Measurements from ENCODE around the gene FLYWCH2. TPM values are rescaled to one million over a fixed set of nuclear protein-coding genes. Genes with fewer than 3 reads are reported as not detected.

Gene FLYWCH2
- total and polyA plus RNA-seq, 9 of the 15 experiments (the other 6 are each of a cell fraction or from before 2014, with no cell fraction given) = 0.70 to 55.5 (median 7.6) TPM

DNA sequence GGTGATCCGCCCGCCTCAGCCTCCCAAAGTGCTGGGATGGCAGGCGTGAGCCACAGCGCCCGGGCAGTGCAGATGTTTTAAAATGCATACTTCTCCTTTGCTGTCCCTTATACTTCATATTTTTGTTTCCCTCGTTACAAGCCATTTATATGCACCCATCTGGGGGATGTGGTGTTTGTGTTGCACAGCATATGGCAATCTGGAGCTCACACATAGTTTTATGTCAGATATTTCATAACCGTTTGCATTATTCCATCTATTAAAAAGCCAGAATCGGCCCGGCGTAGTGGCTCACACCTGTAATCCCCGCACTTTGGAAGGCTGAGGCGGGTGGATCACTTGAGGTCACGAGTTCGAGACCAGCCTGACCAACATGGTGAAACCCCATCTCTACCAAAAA, 40.5 kb downstream of the FLYWCH2 start:
- intact Hi-C loops (cut with micrococcal nuclease) (no loop called here), in situ Hi-C loops (cut with MboI) (no loop called here)
- no peaks in the 10 kb centered on the region for H3K27me3 ChIP-seq (ENCODE audit: control insufficient read depth in 2 of 2, insufficient read depth in 2 of 2, low read length in 2 of 2)
- no peak for ATAC-seq
- H3K79me2 ChIP-seq (ENCODE audit: control insufficient read depth, insufficient read depth, low read length) = no peaks in the 10 kb centered on the region
- POLR2A ChIA-PET = interaction anchor here (0.6 kb wide), 1 partner anchor 85 kb away, joined by 5 read pairs; no protein-coding TSS in a partner anchor
- WGBS (ENCODE audit: insufficient coverage, low coverage, missing lambda C conversion rate) = 93% methylated on average over 14 of the region's 14 CpGs
- peaks cover 26% of the 10 kb centered on the region; the same call in 1 of the 3 replicates for H3K36me3 ChIP-seq (ENCODE audit: control insufficient read depth, insufficient read depth, low read length)
- no peaks in the 10 kb centered on the region for H3K9me1 ChIP-seq (ENCODE audit: control insufficient read depth, insufficient read depth, low read length)
- peaks cover 3 to 14% of the 10 kb centered on the region in 2 experiments; a peak in 3 of 5 replicates for H3K4me1 ChIP-seq (replicated peaks in 1 of 2; ENCODE audit: control insufficient read depth in 2 of 2, insufficient read depth in 2 of 2, low read length in 2 of 2)
- DNase-seq (ENCODE audit: extremely low read depth in 1 of 4, low spot score in 3 of 4) = no peak
- no TSS peak for BruUV-seq (replicated peaks)
- H3K4me2 ChIP-seq (ENCODE audit: insufficient read depth, low read length) = no peak overlapping the region
- H3K27ac ChIP-seq (ENCODE audit: extremely low read depth, low read depth, low read length) = no peak overlapping the region
- no peaks in the 10 kb centered on the region for H3K9me3 ChIP-seq (replicated peaks; ENCODE audit: control insufficient read depth, insufficient read depth, low read depth, low read length)
- CTCF ChIA-PET (ENCODE audit: low intra/inter-chr PET ratio) = interaction anchor here (0.7 kb wide), 1 partner anchor 91 kb away, joined by 4 read pairs; no protein-coding TSS in a partner anchor
- no peaks in the 10 kb centered on the region for H4K20me1 ChIP-seq (replicated peaks; ENCODE audit: control insufficient read depth, insufficient read depth, low read length)
- no peak overlapping the region for H2AFZ ChIP-seq (ENCODE audit: low read depth, low read length)
- no peak overlapping the region for H3K9ac ChIP-seq (ENCODE audit: insufficient read depth in 1 of 2, low read depth in 2 of 2, low read length in 2 of 2)
- no peak for FAIRE-seq
- H3K4me3 ChIP-seq = no peak overlapping the region
- no peak for TF ChIP-seq NCOA2 (IDR thresholded peaks at IDR 0.05; ENCODE audit: partially characterized antibody in 2 of 2)
- no peak for TF ChIP-seq RB1 (IDR thresholded peaks at IDR 0.05; ENCODE audit: low read depth)
- TF ChIP-seq, protein P1, sequence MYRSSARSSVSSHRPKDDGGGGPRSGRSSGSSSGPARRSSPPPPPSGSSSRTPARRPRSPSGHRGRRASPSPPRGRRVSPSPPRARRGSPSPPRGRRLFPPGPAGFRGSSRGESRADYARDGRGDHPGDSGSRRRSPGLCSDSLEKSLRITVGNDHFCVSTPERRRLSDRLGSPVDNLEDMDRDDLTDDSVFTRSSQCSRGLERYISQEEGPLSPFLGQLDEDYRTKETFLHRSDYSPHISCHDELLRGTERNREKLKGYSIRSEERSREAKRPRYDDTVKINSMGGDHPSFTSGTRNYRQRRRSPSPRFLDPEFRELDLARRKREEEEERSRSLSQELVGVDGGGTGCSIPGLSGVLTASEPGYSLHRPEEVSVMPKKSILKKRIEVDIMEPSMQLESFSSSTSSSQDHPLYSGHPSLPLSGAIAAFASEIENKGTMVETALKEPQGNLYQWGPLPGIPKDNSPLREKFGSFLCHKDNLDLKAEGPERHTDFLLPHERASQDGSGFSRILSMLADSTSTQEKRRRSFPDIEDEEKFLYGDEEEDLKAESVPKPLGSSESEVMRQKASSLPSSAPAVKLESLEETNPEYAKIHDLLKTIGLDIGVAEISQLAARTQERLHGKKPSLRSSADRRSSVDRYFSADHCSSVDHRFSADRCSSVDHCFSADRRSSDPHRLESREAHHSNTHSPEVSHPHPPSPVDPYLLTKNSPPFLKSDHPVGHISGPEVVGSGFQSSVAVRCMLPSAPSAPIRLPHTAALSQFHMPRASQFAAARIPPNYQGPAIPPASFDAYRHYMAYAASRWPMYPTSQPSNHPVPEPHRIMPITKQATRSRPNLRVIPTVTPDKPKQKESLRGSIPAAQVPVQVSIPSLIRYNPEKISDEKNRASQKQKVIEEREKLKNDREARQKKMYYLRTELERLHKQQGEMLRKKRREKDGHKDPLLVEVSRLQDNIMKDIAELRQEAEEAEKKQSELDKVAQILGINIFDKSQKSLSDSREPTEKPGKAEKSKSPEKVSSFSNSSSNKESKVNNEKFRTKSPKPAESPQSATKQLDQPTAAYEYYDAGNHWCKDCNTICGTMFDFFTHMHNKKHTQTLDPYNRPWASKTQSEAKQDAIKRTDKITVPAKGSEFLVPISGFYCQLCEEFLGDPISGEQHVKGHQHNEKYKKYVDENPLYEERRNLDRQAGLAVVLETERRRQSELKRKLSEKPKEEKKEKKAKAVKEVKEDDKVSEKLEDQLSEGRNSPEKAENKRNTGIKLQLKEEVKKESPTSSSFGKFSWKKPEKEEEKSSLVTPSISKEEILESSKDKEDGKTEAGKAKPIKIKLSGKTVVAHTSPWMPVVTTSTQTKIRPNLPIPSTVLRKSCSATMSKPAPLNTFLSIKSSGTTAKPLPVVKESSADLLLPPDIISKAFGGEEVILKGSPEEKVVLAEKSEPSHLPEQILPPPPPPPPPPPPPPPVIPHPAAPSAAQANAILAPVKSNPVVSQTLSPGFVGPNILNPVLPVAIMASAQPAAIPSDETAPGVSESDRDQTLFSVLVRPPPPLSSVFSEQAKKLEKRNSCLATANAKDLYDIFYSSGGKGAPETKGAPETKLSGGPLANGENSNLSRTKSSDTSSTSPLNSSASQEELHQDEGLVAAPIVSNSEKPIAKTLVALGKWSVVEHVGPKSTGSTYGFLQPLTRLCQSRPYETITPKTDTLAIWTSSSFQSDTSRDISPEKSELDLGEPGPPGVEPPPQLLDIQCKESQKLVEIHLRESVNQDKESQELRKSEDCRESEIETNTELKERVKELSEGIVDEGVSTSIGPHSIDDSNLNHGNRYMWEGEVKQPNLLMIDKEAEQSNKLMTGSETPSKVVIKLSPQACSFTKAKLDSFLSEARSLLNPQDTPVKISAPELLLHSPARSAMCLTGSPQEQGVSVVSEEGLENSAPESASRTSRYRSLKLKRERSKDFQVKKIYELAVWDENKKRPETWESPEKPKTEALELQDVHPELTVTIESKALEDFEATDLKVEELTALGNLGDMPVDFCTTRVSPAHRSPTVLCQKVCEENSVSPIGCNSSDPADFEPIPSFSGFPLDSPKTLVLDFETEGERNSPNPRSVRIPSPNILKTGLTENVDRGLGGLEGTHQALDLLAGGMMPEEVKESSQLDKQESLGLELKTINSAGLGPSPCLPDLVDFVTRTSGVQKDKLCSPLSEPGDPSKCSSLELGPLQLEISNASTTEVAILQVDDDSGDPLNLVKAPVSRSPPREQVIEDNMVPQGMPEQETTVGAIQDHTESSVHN (IDR thresholded peaks at IDR 0.05; ENCODE audit: borderline replicate concordance in 1 of 2, low read depth in 1 of 2) = no peak
- no peak for TF ChIP-seq ARID2 (IDR thresholded peaks at IDR 0.05)
- TF ChIP-seq HEY1 (CRISPR knock-in tag; IDR thresholded peaks at IDR 0.05; ENCODE audit: borderline replicate concordance) = no peak
- no peak for TF ChIP-seq STAT5B (CRISPR knock-in tag; IDR thresholded peaks at IDR 0.05)
- no peak for TF ChIP-seq NR2C1 (IDR thresholded peaks at IDR 0.05)
- TF ChIP-seq NR2C1 (tag; IDR thresholded peaks at IDR 0.05) = no peak
- TF ChIP-seq, protein P2, sequence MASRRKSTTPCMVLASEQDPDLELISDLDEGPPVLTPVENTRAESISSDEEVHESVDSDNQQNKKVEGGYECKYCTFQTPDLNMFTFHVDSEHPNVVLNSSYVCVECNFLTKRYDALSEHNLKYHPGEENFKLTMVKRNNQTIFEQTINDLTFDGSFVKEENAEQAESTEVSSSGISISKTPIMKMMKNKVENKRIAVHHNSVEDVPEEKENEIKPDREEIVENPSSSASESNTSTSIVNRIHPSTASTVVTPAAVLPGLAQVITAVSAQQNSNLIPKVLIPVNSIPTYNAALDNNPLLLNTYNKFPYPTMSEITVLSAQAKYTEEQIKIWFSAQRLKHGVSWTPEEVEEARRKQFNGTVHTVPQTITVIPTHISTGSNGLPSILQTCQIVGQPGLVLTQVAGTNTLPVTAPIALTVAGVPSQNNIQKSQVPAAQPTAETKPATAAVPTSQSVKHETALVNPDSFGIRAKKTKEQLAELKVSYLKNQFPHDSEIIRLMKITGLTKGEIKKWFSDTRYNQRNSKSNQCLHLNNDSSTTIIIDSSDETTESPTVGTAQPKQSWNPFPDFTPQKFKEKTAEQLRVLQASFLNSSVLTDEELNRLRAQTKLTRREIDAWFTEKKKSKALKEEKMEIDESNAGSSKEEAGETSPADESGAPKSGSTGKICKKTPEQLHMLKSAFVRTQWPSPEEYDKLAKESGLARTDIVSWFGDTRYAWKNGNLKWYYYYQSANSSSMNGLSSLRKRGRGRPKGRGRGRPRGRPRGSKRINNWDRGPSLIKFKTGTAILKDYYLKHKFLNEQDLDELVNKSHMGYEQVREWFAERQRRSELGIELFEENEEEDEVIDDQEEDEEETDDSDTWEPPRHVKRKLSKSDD (conservative IDR thresholded peaks at IDR 0.05; ENCODE audit: low read length) = no peak
- no peak for TF ChIP-seq THRAP3 (IDR thresholded peaks at IDR 0.05; ENCODE audit: borderline replicate concordance)
